Fibroblast of upper back skin (primary cell): ENCODE results near the gene PPM1M.
"Not testable (repeated sequence)": the region's sequence is repeated elsewhere in the genome, so short reads cannot be mapped to it uniquely, and the experiment has no call there.

ENCODE experiments used
- DNase-seq: peaks from one replicate; pipeline ENCODE4 v3.0.0-alpha.2; 2013

Gene PPM1M

DNA sequence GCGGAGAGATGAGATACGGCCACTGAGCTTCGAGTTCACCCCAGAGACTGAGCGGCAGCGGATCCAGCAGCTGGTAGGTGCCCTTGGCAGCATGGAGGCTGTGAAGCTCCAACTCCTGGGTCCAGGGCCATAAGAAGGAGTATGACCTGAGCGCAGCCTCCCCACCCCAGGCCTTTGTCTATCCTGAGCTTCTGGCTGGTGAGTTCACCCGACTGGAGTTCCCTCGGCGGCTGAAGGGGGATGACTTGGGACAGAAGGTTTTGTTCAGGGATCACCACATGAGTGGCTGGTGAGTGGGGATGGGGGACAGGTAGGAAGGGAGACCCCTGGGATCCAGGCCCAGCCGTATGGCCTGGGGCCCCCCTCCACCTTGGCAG, 2.6 kb downstream of the PPM1M start:
- DNase-seq: no peak

DNA sequence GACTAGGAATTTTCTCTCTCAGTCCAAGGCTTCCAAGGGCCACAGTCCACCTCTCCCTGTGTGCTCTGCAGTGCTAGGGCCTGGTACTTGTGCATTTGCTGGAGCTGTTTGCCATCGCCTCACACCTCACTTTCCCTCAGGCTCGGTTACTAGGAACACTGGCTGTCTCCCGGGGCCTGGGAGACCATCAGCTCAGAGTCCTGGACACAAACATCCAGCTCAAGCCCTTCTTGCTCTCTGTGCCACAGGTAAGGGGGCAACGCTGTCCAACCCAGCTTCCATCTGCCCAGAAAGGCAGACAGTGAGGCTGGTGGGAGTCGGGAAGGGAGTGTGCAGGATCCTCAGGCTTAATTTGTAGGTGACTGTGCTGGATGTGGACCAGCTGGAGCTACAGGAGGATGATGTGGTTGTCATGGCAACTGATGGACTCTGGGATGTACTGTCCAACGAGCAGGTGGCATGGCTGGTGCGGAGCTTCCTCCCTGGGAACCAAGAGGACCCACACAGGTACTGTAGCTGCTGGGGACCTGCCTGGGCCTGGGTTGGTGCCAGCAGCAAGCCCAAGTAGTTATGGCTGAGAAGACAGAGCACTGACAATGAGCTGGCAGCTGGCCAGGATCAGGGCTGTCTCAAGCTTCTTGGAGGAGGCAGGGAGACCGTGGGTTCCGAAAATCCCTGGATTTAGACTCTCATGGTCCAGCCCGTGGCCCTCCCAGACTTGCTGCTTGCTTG, 3.4 kb downstream of the PPM1M start:
- DNase-seq: no peak

DNA sequence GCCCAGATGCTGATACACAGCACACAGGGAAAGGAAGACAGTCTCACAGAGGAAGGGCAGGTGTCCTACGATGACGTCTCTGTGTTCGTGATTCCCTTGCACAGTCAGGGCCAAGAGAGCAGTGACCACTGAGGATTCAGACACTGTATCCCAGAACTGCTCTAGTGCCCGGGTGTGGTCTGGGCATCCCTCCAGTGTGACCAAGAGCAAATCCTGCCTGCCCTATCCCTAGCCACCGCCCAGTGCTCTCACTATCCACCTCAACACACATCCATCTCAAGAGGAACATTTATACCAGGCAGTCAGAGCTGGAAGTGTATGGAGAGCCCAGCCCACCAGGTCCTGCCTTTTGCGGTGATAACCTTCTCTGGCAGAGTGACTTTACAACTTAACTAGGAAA, 4.1 kb downstream of the PPM1M start:
- no peak for DNase-seq

DNA sequence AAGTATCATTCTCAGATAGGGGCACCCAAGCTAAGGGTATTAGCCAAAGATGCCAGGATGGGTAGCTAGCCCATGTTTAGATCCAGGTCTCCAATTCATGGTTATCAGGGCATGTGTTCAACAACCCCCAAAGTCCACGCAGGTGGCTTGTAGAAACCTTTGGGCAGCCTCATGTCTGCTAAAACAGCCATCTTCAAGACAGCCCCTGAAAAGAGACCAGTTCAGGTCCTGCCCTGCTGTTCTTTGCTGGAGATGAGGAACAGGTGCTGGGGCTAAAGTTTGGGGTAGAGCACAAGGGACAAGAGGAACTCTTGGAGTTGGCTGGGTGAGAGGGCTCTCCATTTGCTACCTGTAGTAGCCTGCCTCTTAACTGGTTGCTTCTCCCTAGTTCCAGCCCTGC, 4.6 kb downstream of the PPM1M start:
- DNase-seq: no peak

DNA sequence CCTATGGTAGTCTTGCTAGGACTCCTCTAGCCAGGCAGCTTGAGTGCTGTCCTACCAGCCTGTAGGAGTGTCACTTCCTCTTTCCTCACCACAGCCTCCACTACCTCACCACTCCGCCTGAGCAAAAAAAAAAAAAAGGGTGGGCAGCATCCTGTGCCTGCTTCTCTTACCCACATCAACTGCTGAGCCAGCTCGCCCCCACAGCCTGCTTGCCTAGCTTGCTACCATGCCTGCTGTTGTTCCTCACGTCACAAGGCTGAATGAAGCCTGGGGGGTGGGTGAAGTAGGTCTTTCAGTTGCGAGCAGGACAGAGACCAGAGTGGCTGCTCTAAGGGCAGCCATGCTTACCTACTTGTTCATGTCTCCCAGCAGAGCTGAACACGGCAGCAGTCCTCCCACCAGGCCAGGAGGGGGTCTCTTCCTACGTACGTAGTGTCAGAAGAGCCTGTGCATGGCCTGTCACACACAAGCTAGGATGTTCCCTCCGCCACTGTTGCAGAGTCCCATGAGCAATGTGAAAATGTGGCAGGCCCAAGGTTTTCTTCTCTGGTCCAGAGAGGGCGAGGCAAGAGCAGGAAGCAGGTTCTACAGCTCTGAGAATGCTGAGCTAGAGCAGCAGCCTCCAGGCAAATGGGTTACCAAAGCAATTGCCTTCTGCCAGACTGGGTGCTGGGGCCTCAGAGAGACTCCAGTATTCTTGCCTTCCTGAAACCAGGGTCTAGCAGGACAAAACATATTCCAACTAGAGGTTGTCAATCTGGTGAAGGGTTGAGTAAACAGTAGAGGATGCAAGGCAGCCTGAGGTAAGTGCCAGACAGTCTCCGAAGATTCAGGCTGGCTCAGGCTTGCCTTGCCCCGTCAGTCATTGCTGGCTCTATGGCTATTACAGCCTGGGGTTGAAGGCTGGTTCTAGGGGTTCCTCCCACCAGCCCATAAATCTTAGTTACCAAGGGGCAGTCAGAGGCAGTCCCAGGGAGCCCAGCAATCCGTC, 8.1 kb downstream of the PPM1M start:
- DNase-seq: no peak

DNA sequence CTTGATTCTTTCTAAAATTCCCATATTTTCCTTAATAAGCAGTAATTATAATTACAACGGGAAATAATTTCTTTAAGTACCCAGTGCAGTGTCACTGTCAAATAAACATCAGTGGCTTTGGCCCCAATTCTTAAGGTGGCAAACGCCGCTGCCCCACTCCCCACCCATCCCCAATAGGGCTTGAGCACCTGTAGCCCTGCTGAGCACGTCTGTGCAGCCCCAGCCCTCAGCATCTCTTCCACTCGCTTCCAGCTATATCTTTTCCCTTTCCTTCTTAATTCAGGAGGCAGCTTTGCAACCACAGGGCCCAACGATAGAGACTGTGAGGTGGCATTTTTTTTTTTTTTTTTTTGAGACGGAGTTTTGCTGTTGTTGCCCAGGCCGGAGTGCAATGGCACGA, 9.0 kb downstream of the PPM1M start:
- DNase-seq: no peak

DNA sequence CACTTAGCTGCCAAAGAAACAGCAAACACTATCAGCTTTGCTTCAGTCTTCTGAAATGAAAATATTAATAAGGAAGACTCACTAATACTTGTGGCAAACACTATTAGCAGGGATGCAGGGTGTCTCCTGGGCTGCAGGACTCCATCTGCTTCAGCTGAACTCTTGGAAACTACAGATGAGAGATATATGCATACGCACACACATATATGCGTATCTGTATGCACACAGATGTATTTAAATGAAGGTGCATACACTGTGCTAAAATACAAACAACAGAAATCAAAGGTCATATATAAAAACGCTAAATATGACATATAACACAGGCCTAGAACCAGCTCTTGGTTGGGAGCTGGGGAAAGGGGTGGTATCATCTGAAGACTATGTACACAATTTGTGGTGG, 10.6 kb downstream of the PPM1M start:
- no peak for DNase-seq

DNA sequence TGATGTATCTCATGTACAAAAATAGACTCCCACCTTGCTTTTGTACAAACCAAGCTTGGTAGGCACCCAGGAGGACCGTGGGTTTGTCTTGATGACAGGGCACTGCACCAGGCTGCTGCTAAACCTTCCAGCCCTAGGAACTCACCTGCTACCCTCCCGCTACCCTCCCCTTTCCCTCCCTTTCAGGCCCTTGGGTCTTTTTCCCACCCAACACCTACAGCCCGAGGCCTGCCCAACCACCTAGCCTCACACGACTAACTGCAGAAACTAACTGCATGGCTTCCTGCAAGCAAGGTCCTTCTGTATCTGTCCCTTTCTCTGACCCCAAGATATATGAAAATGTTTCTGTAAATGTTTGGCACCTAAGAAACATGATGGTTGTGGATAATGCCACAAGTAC, 11.1 kb downstream of the PPM1M start:
- no peak for DNase-seq

DNA sequence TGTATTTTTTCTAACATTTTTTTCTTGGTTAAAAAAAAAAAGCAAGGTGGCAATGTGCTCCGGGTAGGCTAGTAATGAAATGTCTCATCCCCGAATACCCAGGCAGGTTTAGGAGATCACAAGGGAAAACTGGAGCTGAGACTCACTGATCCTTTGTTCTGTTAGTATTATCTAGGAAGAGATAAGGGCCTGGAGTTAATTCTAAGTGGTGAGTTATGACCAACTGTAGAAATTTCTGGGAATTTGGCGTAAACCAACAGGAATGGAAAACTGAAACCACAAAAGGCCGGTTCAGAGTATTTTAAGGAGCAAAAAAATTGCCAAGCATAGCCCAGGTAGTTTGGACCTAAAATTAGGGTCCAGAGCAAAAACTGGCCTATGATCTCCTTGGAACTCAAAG, 12.4 kb downstream of the PPM1M start:
- no peak for DNase-seq

DNA sequence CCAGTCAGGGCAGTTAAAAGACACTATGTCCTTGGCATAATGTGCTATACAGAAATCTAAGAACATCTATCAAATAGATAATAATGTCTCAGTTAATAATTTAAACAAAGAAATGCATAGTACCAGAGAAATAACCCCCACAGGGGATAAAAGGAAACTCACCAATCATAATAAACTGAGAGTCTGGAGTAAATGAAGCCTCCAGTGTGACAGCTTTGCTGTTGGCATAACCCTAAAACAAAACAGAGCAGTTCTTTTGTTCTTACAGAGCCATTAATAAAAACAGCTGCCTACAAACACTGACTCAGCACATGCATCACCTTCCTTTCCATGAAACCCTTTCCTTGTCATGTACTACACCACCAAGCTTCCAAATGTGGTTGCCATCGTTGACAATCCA, 13.5 kb downstream of the PPM1M start:
- no peak for DNase-seq

DNA sequence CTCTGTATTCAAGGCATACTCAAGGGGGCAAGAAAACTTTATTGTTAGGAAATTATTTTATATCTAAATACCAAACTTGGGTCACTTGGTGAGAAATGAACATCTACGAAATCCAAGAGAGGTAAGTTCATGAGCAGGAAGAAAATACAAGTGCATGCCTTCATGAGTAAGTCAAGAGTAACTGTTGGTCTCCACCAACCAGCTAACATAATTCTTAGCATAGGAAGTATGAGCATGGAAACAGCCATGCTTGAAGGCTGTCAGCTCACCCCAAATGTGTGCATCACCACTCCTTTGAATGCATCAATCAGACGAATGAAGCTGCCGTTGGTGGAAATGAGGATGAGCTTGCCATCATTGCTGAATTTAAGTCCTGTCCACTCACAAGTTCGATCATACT, 13.9 kb downstream of the PPM1M start:
- DNase-seq: no peak

DNA sequence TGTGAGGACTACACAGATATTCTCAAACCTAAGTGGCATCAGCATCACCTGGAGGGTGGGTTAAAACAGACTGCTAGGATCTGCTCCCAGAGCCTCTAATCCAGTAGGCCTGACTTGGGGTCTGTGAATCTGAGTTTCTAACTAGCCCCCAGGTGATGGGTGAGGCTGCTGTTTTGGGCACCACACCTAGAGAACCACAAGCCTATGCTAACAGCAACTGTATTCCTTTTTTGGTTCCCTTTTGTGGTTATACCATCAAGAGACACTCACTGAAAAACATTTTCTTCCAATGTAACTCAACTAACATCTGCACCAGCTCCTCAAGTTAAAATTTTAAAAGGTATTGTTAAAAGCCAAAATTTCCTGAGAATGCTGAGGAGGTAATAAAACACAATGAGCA, 16.9 kb downstream of the PPM1M start:
- no peak for DNase-seq

DNA sequence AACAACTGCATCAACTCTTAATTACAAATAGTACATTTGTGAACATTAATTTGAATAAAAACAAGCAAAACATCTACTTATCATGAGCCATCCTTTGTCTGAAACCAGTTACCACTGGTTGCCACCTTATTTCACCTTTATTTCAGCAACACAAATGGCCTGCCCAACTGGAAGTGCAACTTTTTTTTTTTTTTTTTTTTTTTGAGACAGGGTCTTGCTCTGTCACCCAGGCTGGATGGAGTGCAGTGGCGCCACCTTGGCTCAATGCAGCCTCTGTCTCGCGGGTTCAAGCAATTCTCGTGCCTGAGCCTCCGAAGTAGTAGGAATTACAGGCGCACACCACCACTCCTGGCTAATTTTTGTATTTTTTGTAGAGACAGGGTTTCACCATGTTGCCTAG, 19.8 kb downstream of the PPM1M start:
- no peak for DNase-seq

DNA sequence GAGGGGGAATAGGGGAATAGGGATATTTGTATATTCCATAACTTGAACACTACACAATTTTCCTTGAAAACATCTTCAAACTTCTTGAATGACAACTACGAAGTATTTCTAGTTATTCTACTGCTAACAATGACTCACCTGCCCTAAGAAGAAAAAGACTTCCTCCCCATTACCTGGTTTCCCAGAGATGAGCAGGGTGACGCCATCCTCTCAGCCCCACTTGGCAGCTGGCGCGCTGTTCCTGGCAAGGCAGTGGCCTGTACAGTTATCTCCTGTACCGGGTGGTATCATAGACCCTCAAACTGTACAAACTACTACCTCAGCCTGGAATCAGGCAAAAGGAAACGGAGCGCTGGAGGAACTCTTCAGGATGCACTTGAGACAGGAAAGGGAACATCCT, 22.5 kb downstream of the PPM1M start:
- DNase-seq: no peak

DNA sequence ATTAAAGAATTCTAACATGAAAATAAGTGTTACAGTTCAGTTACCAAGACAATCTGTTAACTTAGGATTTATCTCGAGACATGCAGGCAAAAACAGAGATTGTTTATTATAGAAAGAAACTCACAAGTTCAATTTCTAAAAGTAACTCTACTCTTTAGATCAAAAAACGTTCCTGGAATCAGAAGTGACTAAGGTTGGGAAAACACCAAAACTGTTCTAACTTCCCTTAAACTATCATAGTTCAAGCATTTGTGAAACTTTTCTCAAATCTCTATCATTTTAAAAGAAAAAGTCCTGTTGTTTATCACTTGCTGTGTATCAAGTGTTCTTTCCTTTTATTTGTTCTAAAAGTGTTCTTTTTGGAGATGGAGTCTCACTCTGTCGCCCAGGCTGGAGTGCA, 24.2 kb downstream of the PPM1M start:
- no peak for DNase-seq

DNA sequence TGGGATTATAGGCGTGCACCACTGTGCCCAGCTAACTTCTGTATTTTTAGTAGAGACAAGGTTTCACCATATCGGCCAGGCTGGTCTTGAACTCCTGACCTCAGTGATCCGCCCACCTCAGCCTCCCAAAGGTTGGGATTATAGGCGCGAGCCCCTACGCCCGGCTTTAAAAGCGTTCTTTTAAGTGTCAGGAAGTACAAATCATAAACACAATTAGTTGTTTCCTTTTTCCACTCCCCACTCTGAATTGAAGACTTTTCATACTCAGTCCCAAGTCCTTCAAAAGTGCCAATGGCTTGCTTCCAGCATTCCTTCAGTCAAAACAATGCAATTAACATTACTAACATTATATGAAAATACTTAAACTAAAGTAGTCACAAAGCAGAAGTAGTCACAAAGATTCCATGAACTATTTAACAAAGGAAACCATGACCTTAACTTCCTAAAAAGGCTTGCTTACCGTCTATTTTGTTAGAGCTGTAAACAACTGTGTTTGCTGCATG, 24.7 kb downstream of the PPM1M start:
- DNase-seq: no peak

DNA sequence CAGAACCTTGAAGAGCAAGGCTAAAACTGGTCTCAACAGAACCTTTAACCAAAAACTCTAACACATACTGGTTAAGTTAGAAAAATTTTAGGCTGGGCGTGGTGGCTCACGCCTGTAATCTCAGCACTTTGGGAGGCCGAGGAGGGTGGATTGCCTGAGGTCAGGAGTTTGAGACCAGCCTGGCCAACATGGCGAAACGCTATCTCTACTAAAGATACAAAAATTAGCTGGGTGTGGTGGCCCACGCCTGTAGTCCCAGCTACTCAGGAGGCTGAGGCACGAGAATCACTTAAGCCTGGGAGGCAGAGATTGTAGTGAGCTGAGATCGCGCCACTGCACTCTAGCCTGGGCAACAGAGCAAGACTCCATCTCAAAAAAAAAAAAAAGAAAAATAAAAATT, 26.6 kb downstream of the PPM1M start:
- not testable (repeated sequence) for DNase-seq

DNA sequence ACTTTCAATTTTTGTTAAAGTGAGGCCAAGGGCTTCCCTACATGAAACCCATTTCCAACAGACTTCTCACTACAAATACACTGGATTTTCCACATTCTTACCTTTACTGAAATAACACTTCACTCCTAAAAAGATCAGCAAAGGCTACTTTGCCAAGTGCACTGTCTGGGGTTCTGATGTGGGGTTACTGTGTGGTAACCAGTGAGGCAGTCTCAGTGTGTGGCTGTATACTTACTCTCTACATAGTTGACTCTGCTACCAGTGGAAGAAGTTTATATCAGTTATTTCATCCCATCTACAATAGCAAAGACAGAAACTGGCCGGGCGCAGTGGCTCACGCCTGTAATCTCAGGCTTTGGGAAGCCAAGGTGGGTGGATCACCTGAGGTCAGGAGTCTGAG, 27.3 kb downstream of the PPM1M start:
- DNase-seq: no peak

DNA sequence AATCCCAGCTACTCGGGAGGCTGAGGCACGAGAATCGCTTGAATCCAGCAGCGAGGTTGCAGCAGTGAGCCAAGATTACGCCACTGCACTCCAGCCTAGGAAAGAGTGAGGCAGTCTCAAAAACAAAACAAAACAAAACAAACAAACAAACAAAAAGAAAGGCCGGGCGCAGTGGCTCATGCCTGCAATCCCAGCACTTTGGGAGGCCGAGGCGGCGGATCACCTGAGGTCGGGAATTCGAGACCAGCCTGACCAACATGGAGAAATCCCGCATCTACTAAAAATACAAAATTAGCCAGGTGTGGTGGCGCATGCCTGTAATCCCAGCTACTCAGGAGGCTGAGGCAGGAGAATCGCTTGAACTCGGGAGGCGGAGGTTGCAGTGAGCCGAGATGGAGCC, 29.2 kb downstream of the PPM1M start:
- not testable (repeated sequence) for DNase-seq

DNA sequence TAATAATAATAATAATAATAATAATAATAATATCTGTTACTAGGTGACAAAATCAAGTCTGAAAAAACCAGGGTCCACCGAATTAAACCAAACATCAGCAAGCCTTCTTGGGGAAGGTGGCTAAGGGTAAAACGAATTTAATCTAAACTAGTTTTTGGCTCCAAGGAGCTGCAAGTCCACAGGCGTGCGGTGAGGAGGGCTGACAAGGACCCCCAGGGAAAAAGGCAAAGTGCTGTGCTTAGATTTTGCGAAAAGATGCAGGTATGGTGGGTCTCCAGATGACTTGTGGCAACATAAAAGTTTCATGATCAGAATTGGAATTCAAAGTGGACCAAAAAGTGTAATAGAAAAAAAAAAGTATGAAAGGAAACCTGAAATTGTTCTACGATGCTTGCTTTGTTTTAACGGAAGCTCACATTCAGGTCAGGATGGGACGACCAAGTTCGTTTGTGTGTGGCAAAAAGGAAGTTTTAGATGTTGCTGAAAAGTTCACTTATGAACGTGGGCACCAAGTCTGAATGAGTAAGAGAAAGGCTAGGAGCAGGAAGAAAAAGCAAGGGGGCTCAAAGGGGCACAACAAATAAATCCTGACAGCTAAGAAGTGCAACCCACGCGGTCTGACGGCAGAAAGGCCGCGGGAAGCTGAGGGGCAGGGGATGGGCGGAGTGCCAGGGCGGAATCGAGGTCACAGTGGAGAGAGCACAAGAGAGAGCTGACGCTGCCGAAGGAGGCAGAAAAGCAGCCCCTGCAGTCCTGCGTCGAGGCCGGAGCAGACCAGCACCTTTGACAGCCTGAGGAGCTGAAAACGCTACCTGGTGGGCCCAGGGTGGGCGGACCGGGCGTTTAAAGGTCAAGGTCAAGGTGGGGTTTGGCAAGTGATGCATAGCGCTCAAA, 31.8 kb downstream of the PPM1M start:
- DNase-seq: peak; percentile 49

DNA sequence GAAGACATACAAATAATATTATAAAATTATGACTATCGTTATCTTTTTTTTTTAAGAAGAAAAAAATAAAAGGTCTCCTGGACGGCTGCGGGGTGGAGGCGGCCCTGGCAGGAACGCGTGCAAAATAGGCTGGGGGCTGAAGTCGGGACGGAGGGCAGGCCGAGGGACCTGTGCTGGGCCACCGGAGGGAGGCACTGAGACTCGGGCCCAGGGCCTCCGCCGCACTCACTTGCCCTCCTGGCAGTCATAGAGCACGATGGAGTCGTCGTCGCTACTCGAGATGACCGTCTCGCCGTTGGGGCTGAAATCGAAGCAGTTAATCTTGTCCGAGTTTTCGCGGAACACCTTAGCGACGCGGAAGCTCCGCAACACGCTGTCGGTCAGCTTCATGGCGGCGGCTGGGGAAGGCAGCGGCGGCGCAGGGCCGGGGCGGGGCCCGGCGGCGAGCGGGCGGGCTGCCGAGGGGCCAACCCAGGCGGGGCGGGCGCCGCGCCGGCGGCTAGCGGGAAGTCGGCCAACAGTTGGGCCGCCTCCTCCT, 32.5 kb downstream of the PPM1M start:
- DNase-seq: peak; percentile 38

DNA sequence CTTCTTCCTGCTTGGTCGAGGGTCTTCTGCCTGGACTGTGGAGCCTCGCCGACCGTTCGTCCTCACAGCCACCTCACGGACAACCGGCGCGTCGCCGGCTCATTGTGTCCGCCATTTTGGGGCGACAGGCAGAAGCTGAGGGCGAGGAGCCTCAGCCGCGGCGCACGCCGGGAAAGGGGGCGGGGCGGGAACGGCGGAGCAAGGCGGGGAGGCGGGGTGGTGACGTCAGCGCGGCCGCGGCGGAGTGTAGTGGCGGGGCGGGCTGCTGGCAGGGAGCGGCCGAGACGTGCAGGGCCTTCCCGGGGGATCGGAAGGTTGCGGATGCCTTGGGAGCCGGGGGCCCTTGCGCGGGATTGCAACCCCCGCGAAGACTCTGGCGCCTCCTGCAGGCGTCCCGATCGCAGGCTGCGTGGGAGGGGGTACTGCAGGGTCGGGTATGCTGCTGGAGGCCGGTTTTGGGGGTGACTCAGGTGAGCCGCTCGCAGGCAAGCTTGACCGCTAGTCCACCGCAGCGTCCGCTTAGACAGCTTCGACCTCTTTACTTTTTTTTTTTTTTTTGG, 33.0 kb downstream of the PPM1M start, which contains the start of gene WDR82:
Gene WDR82, minus strand, starts transcription at position 140 of the 560 bp plus-strand sequence. CDS start 288 bp downstream, outside the sequence.
- DNase-seq: peak; percentile 93
